Measurements from ENCODE around the gene TMPRSS9.

DNA sequence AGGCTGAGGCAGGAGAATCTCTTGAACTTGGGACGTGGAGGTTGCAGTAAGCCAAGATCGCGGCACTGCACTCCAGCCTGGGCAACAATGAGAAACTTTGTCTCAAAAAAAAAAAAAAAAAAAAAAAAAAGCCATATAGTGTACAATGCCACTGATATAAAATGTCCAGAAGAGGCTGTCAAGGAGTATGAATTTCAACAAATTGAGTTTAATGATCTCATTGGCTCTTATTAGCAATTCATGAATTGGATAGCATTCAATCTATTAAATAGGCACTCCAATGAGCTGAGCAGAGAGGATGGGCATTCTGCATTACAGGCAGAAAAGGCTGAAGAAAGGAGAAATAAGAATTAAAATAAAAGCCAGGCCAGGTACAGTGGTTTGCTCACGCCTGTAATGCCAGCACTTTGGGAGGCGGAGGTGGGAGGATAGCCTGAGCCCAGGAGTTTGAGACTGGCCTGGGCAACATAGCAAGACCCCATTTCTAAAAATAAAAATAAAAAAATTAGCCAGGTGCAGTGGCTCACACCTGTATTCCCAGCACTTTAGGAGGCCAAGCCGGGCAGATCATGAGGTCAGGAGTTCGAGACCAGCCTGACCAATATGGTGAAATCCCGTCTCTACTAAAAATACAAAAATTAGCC is 97.5 kb downstream of the TMPRSS9 start:
- TF ChIP-seq EZH2phosphoT487 (IDR thresholded peaks at IDR 0.05; ENCODE audit: borderline replicate concordance), result no peak
- TF ChIP-seq, protein P1, sequence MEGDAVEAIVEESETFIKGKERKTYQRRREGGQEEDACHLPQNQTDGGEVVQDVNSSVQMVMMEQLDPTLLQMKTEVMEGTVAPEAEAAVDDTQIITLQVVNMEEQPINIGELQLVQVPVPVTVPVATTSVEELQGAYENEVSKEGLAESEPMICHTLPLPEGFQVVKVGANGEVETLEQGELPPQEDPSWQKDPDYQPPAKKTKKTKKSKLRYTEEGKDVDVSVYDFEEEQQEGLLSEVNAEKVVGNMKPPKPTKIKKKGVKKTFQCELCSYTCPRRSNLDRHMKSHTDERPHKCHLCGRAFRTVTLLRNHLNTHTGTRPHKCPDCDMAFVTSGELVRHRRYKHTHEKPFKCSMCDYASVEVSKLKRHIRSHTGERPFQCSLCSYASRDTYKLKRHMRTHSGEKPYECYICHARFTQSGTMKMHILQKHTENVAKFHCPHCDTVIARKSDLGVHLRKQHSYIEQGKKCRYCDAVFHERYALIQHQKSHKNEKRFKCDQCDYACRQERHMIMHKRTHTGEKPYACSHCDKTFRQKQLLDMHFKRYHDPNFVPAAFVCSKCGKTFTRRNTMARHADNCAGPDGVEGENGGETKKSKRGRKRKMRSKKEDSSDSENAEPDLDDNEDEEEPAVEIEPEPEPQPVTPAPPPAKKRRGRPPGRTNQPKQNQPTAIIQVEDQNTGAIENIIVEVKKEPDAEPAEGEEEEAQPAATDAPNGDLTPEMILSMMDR (conservative IDR thresholded peaks at IDR 0.05; ENCODE audit: low read length), result no peak; the same call in 1 of the 2 replicates
